CD4-positive, alpha-beta T cell treated with Interferon gamma for 1 hour (primary cell): Measurements from ENCODE around the gene HSPA14.
"Not testable (repeated sequence)": the region's sequence is repeated elsewhere in the genome, so short reads cannot be mapped to it uniquely, and the experiment has no call there.

Experiments used
- DNase-seq: peaks from one replicate; pipeline ENCODE4 v3.0.0-alpha.2; 2020

The HSPA14 gene

GRCh38 chr10:14838582-14839304 lies 637 bp downstream of the HSPA14 start:
- DNase-seq: peak; percentile 6

GRCh38 chr10:14839305-14839695 lies 1.2 kb downstream of the HSPA14 start:
- no peak for DNase-seq

GRCh38 chr10:14840178-14840577 lies 2.1 kb downstream of the HSPA14 start:
- DNase-seq: no peak

- DNase-seq: no peak
These were observed 5.4 kb downstream of the HSPA14 start for GRCh38 chr10:14843327-14843988.

GRCh38 chr10:14844948-14845347 lies 6.8 kb downstream of the HSPA14 start:
- no peak for DNase-seq

- DNase-seq: no peak
These were observed 14.1 kb downstream of the HSPA14 start for GRCh38 chr10:14852236-14852635.

GRCh38 chr10:14855453-14855852 lies 17.3 kb downstream of the HSPA14 start:
- DNase-seq: no peak

- DNase-seq: no peak
These were observed 20.3 kb downstream of the HSPA14 start for GRCh38 chr10:14858338-14858960.

- DNase-seq: no peak
These were observed 20.9 kb downstream of the HSPA14 start for GRCh38 chr10:14859043-14859442.

GRCh38 chr10:14859775-14860174 lies 21.7 kb downstream of the HSPA14 start:
- DNase-seq: no peak

- DNase-seq: no peak
These were observed 22.7 kb downstream of the HSPA14 start for GRCh38 chr10:14860791-14861190.

GRCh38 chr10:14864466-14864865 lies 26.4 kb downstream of the HSPA14 start:
- DNase-seq: not testable (repeated sequence)

- DNase-seq: not testable (repeated sequence)
These were observed 26.8 kb downstream of the HSPA14 start for GRCh38 chr10:14864871-14865270.

GRCh38 chr10:14873090-14873760 lies 35.1 kb downstream of the HSPA14 start:
- DNase-seq: no peak

- no peak for DNase-seq
These were observed 37.8 kb downstream of the HSPA14 start for GRCh38 chr10:14875941-14876340.

GRCh38 chr10:14876764-14877163 lies 38.7 kb downstream of the HSPA14 start:
- DNase-seq: no peak

GRCh38 chr10:14878266-14879123 lies 40.4 kb downstream of the HSPA14 start, which contains the start of gene SUV39H2:
SUV39H2 (plus strand) TSS chr10:14878866; CDS start chr10:14878889, 23 bp downstream.
- DNase-seq: peak; percentile 93

- DNase-seq: peak; percentile 19
These were observed 41.2 kb downstream of the HSPA14 start for GRCh38 chr10:14879124-14879927.

- DNase-seq: no peak
These were observed 41.8 kb downstream of the HSPA14 start for GRCh38 chr10:14879928-14880193.

GRCh38 chr10:14880229-14880628 lies 42.1 kb downstream of the HSPA14 start:
- DNase-seq: no peak

- no peak for DNase-seq
These were observed 46.0 kb downstream of the HSPA14 start for GRCh38 chr10:14884082-14884481.

GRCh38 chr10:14889318-14889717 lies 51.2 kb downstream of the HSPA14 start:
- no peak for DNase-seq
